A549 (cell line): ENCODE data around the gene PCYT2. TPM values are rescaled to one million over a fixed set of nuclear protein-coding genes. Genes with fewer than 3 reads are reported as not detected.

Source experiments
- ATAC-seq, 2 experiments: fragments of 200-7000 bp in 1 of 2; fragments of >200 bp in 1 of 2; cut with Nextera tagmentation in 1 of 2; cut with Tn5 transposase in 1 of 2; 3 replicates each; pipeline versions ENCODE4 v1.8.0 to v1.9.1; 2018 to 2020; ENCODE audit warnings: mild to moderate bottlenecking in 1 of 2, moderate library complexity in 1 of 2
- CTCF ChIA-PET: fragments of 300-600 bp; sonication (Branson Sonifier 250); formaldehyde crosslinking; extraction: SDS; loops from one replicate; lab custom pipeline; 2021; ENCODE audit warnings: antibody characterized with exemption, inconsistent platforms; lab: Yijun Ruan, JAX
- POLR2A ChIA-PET: fragments of 350-600 bp; formaldehyde crosslinking; extraction: SDS; loops from one replicate; lab custom pipeline; 2021; ENCODE audit warnings: antibody characterized with exemption, inconsistent platforms; lab: Yijun Ruan, JAX
- DNase-seq, 2 experiments: peaks; one replicate each; pipeline versions ENCODE4 v3.0.0 to v3.0.0-alpha.2; 2011 to 2016; ENCODE audit warnings: low read depth in 1 of 2, low spot score in 1 of 2
- FAIRE-seq: peaks from 2 replicates; lab custom pipeline; 2011; peaks lifted over from hg19 to GRCh38; lab: Jason Lieb, UNC
- H3K27ac ChIP-seq, 2 experiments: fragments of >200 bp; sonication (Bioruptor Twin); formaldehyde crosslinking; 3 replicates each; pipeline ENCODE4 v1.5.1; 2016 to 2017
- H3K4me1 ChIP-seq: fragments of >200 bp; sonication (Bioruptor Twin); formaldehyde crosslinking; 3 replicates; pipeline ENCODE4 v1.6.1; 2016
- H3K4me2 ChIP-seq: fragments of >200 bp; sonication (Bioruptor Twin); formaldehyde crosslinking; 3 replicates; pipeline ENCODE4 v1.6.1; 2016
- H3K4me3 ChIP-seq: fragments of >200 bp; sonication (Bioruptor Twin); formaldehyde crosslinking; 3 replicates; pipeline ENCODE4 v1.5.1; 2016
- H3K9me3 ChIP-seq: fragments of >200 bp; sonication (Bioruptor Twin); formaldehyde crosslinking; 3 replicates; pipeline ENCODE4 v1.6.1; 2016
- BHLHE40 ChIP-seq: IDR thresholded peaks from 2 replicates; pipeline ENCODE4 v1.6.1; 2012; ENCODE audit warnings: low read depth, low read length, inconsistent platforms
- CBX2 ChIP-seq: fragments of 200-600 bp; sonication (generic); IDR thresholded peaks from 2 replicates; pipeline ENCODE4 v1.6.1; 2016; ENCODE audit warnings: low read depth, mild to moderate bottlenecking, borderline replicate concordance
- CBX8 ChIP-seq: fragments of 200-600 bp; sonication (generic); IDR thresholded peaks from 2 replicates; pipeline ENCODE4 v1.6.1; 2016
- FOSL2 ChIP-seq, 2 experiments: fragments of 450-650 bp in 1 of 2; fragments of >200 bp in 1 of 2; sonication (Bioruptor Twin) in 1 of 2; formaldehyde crosslinking; IDR thresholded peaks; 2 replicates each; pipeline versions ENCODE4 v1.5.0 to v1.6.1; 2016 to 2020; ENCODE audit warnings: mild to moderate bottlenecking in 1 of 2, moderate library complexity in 1 of 2
- HDAC2 ChIP-seq: fragments of 200-600 bp; sonication (generic); IDR thresholded peaks from 2 replicates; pipeline ENCODE4 v1.6.1; 2016
- HES2 ChIP-seq: fragments of >200 bp; sonication (Bioruptor Twin); formaldehyde crosslinking; IDR thresholded peaks from 2 replicates; pipeline ENCODE4 v1.6.1; 2016
- HEYL ChIP-seq: fragments of 250-450 bp; sonication (Bioruptor Pico); IDR thresholded peaks from 2 replicates; pipeline ENCODE4 v1.8.0; 2021; ENCODE audit warnings: mild to moderate bottlenecking, moderate library complexity
- HMGXB4 ChIP-seq: fragments of 250-450 bp; sonication (Bioruptor Pico); IDR thresholded peaks from 2 replicates; pipeline ENCODE4 v1.5.0; 2021; ENCODE audit warnings: mild to moderate bottlenecking, moderate library complexity, borderline replicate concordance
- HOXB13 ChIP-seq: fragments of 250-450 bp; sonication (Bioruptor Pico); IDR thresholded peaks from 2 replicates; pipeline ENCODE4 v1.5.0; 2020; ENCODE audit warnings: low read depth, mild to moderate bottlenecking, moderate library complexity
- JUN ChIP-seq, 2 experiments: fragments of >200 bp; sonication (Bioruptor Twin); formaldehyde crosslinking; IDR thresholded peaks; 2 replicates in 1 of 2; 3 replicates in 1 of 2; pipeline ENCODE4 v1.6.1; 2016 to 2017
- JUNB ChIP-seq: fragments of >200 bp; sonication (Bioruptor Twin); formaldehyde crosslinking; IDR thresholded peaks from 2 replicates; pipeline ENCODE4 v1.6.1; 2016
- KDM1A ChIP-seq: fragments of 200-600 bp; sonication (generic); IDR thresholded peaks from 2 replicates; pipeline ENCODE4 v1.6.1; 2016; ENCODE audit warnings: low read depth, mild to moderate bottlenecking
- KDM5A ChIP-seq: fragments of 200-600 bp; sonication (generic); IDR thresholded peaks from 2 replicates; pipeline ENCODE4 v1.6.1; 2016; ENCODE audit warnings: antibody characterized with exemption, mild to moderate bottlenecking
- MAFK ChIP-seq: fragments of 450-650 bp; IDR thresholded peaks from 2 replicates; pipeline ENCODE4 v1.6.1; 2014; ENCODE audit not compliant: partially characterized antibody
- MYC ChIP-seq: IDR thresholded peaks from 2 replicates; pipeline ENCODE4 v1.6.1; 2012; ENCODE audit warnings: mild to moderate bottlenecking, inconsistent platforms, low read length, improper control_type of control experiment, borderline replicate concordance
- PHF8 ChIP-seq: fragments of 200-600 bp; sonication (generic); IDR thresholded peaks from 2 replicates; pipeline ENCODE4 v1.6.1; 2016; ENCODE audit warnings: low read depth, mild to moderate bottlenecking, antibody characterized with exemption, moderate library complexity, borderline replicate concordance
- RARB ChIP-seq: fragments of 250-450 bp; sonication (Bioruptor Pico); IDR thresholded peaks from 2 replicates; pipeline ENCODE4 v1.8.0; 2021; ENCODE audit warnings: mild to moderate bottlenecking, moderate library complexity
- REST ChIP-seq: fragments of 200-600 bp; sonication (generic); IDR thresholded peaks from 2 replicates; pipeline ENCODE4 v1.6.1; 2016; ENCODE audit warnings: antibody characterized with exemption, mild to moderate bottlenecking, moderate library complexity
- RFX5 ChIP-seq: fragments of 450-650 bp; IDR thresholded peaks from 2 replicates; pipeline ENCODE4 v1.7.1; 2014; ENCODE audit warnings: antibody characterized with exemption, mild to moderate bottlenecking, moderate library complexity
- RNF2 ChIP-seq: fragments of 200-600 bp; sonication (generic); IDR thresholded peaks from 2 replicates; pipeline ENCODE4 v1.6.1; 2016; ENCODE audit warnings: low read depth, mild to moderate bottlenecking, antibody characterized with exemption, moderate library complexity, borderline replicate concordance
- TFCP2L1 ChIP-seq: fragments of 250-450 bp; sonication (Bioruptor Pico); IDR thresholded peaks from 2 replicates; pipeline ENCODE4 v1.5.0; 2021; ENCODE audit warnings: mild to moderate bottlenecking
- TP53 ChIP-seq: fragments of 250-450 bp; sonication (Bioruptor Pico); IDR thresholded peaks from 2 replicates; pipeline ENCODE4 v1.5.0; 2021; ENCODE audit warnings: mild to moderate bottlenecking, moderate library complexity
- ZC3H11A ChIP-seq: fragments of 450-650 bp; IDR thresholded peaks from 2 replicates; pipeline ENCODE4 v1.6.1; 2014; ENCODE audit warnings: antibody characterized with exemption, mild to moderate bottlenecking
- ZFP36 ChIP-seq: fragments of 450-650 bp; IDR thresholded peaks from 2 replicates; pipeline ENCODE4 v1.6.1; 2014; ENCODE audit warnings: borderline replicate concordance; ENCODE audit not compliant: partially characterized antibody
- ZSCAN20 ChIP-seq: fragments of 250-450 bp; sonication (Bioruptor Pico); IDR thresholded peaks from 2 replicates; pipeline ENCODE4 v1.8.0; 2022; ENCODE audit warnings: mild to moderate bottlenecking, moderate library complexity
- WGBS: methylation state at CpG from one replicate; pipeline ENCODE4 v1.1.6; 2017; ENCODE audit errors: missing lambda C conversion rate; 5-methylcytosine and 5-hydroxymethylcytosine counted together
- polyA plus RNA-seq, 4 experiments: library from polyadenylated mRNA; depleted of rRNA in 3 of 4; stranded (reverse); fragments of >200 nt; fragmentation: RNase III in 1 of 4; extraction: RNeasy Plus Mini Kit Qiagen cat#74134 plus additional on column Dnase treatment in 1 of 4; gene quantifications; 2 replicates in 3 of 4; 3 replicates in 1 of 4; pipeline ENCODE4 v1.2.3, GENCODE V29; 2011 to 2017

Gene PCYT2
- polyA plus RNA-seq, 2 of the 4 experiments (the other 2 are of a cell fraction), result 7.1 to 17.0 TPM

GRCh38 chr17:81915331-81915730, 4.1 kb upstream of the PCYT2 start:
- no peak for FAIRE-seq

GRCh38 chr17:81914103-81914850, 3.1 kb upstream of the PCYT2 start:
- DNase-seq (no peak), FAIRE-seq (no peak), ATAC-seq (no peak)
- Histone ChIP-seq H3K4me2 (no peak overlapping the region), H3K9me3 (no peaks in the 10 kb centered on the region), H3K4me1 (peaks cover 35% of the 10 kb centered on the region), H3K4me3 (no peak overlapping the region), H3K27ac (no peak overlapping the region)
- ChIA-PET CTCF (interaction anchor here (1.0 to 7.6 kb wide), 7 partner anchors 12 to 116 kb away, joined by 3 to 68 read pairs (median 5); partner anchors contain the start of genes CENPX and MAFG), POLR2A (no interaction called here)
- no peak for TF ChIP-seq REST
- TF ChIP-seq ZC3H11A, result no peak
- TF ChIP-seq RARB, result no peak
- TF ChIP-seq CBX8, result no peak
- TF ChIP-seq ZSCAN20 (CRISPR knock-in tag), result no peak
- no peak for TF ChIP-seq MYC
- no peak for TF ChIP-seq HES2
- no peak for TF ChIP-seq JUN (IDR thresholded peaks at IDR 0.05)
- TF ChIP-seq KDM5A, result no peak
- TF ChIP-seq HOXB13 (CRISPR knock-in tag), result no peak
- WGBS, result 94% methylated on average over 31 of the region's 36 CpGs

More at GRCh38 chr17:81915331-81915730, 4.1 kb upstream of the PCYT2 start:
- peaks cover 41% of the 10 kb centered on the region for H3K4me1 ChIP-seq
- TF ChIP-seq REST, result no peak
- TF ChIP-seq CBX2, result no peak
- TF ChIP-seq HEYL (CRISPR knock-in tag), result no peak
- TF ChIP-seq MAFK, result no peak
- TF ChIP-seq HMGXB4, result no peak
- TF ChIP-seq CBX8, result no peak
- TF ChIP-seq ZSCAN20 (CRISPR knock-in tag), result no peak
- TF ChIP-seq ZFP36, result no peak
- no peak for TF ChIP-seq RNF2
- no peak for TF ChIP-seq TFCP2L1 (CRISPR knock-in tag)
- TF ChIP-seq JUN (IDR thresholded peaks at IDR 0.05), result no peak
- no peak for TF ChIP-seq HDAC2
- TF ChIP-seq BHLHE40, result no peak
- no peak for TF ChIP-seq FOSL2 (IDR thresholded peaks at IDR 0.05)
- no peak for TF ChIP-seq FOSL2 (CRISPR knock-in tag; IDR thresholded peaks at IDR 0.05)
- no peak for TF ChIP-seq KDM1A
- TF ChIP-seq PHF8, result no peak
- TF ChIP-seq RFX5, result no peak
- no peak for TF ChIP-seq JUNB
- no peak for TF ChIP-seq KDM5A
- no peak for TF ChIP-seq TP53 (CRISPR knock-in tag)
- H3K9me3 ChIP-seq, result no peaks in the 10 kb centered on the region
- no peak overlapping the region for H3K27ac ChIP-seq
- 97% methylated on average over 12 of the region's 12 CpGs for WGBS
- DNase-seq (no peak), ATAC-seq (no peak)
- ChIA-PET POLR2A (no interaction called here), CTCF (interaction anchor here (1.0 to 7.6 kb wide), 4 partner anchors 11 to 115 kb away, joined by 3 to 68 read pairs (median 10); partner anchors contain the start of gene MAFG)
- H3K4me3 ChIP-seq, result no peak overlapping the region
- H3K4me2 ChIP-seq, result no peak overlapping the region
